GM23338 (cell line): ENCODE results near the gene DTD1. TPM values are rescaled to one million over a fixed set of nuclear protein-coding genes. Genes with fewer than 3 reads are reported as not detected.

ENCODE experiments used
- ATAC-seq: fragments of 200-7000 bp; cut with Tn5 transposase; 3 replicates; pipeline ENCODE4 v1.9.1; 2020
- DNase-seq: peaks from one replicate; pipeline ENCODE4 v3.0.0-alpha.2; 2015; ENCODE audit warnings: low spot score
- H2AFZ ChIP-seq: fragments of 200-600 bp; sonication (generic); 2 replicates; pipeline ENCODE4 v1.8.0; 2016; ENCODE audit warnings: antibody characterized with exemption, mild to moderate bottlenecking, moderate library complexity
- H3F3A ChIP-seq: fragments of 200-600 bp; sonication (generic); replicated peaks from 2 replicates; pipeline ENCODE4 v1.8.0; 2017; ENCODE audit warnings: antibody characterized with exemption, mixed run types, low read depth
- H3K27ac ChIP-seq: fragments of 200-600 bp; sonication (generic); 2 replicates; pipeline ENCODE4 v1.6.1; 2016; ENCODE audit warnings: low read depth
- H3K27me3 ChIP-seq: fragments of 200-600 bp; sonication (generic); 2 replicates; pipeline ENCODE4 v1.8.0; 2016; ENCODE audit warnings: mild to moderate bottlenecking, mixed run types, moderate library complexity; ENCODE audit not compliant: insufficient read depth
- H3K36me3 ChIP-seq: fragments of 200-600 bp; sonication (generic); 2 replicates; pipeline ENCODE4 v1.8.0; 2016; ENCODE audit warnings: mild to moderate bottlenecking; ENCODE audit not compliant: insufficient read depth
- H3K4me1 ChIP-seq: fragments of 200-600 bp; sonication (generic); 2 replicates; pipeline ENCODE4 v1.8.0; 2016; ENCODE audit warnings: mild to moderate bottlenecking, moderate library complexity; ENCODE audit not compliant: insufficient read depth
- H3K4me2 ChIP-seq: fragments of 200-600 bp; sonication (generic); 2 replicates; pipeline ENCODE4 v1.7.1; 2017; ENCODE audit warnings: mixed run types
- H3K4me3 ChIP-seq: fragments of 200-600 bp; sonication (generic); 2 replicates; pipeline ENCODE4 v1.6.1; 2016; ENCODE audit warnings: mixed run types
- H3K79me2 ChIP-seq: fragments of 200-600 bp; sonication (generic); replicated peaks from 2 replicates; pipeline ENCODE4 v1.8.0; 2017; ENCODE audit warnings: mild to moderate bottlenecking; ENCODE audit not compliant: insufficient read depth
- H3K9me2 ChIP-seq: fragments of 200-600 bp; sonication (generic); 2 replicates; pipeline ENCODE4 v1.8.0; 2017; ENCODE audit not compliant: insufficient read depth
- H4K20me1 ChIP-seq: fragments of 200-600 bp; sonication (generic); replicated peaks from 2 replicates; pipeline ENCODE4 v1.8.0; 2017; ENCODE audit warnings: mild to moderate bottlenecking; ENCODE audit not compliant: insufficient read depth
- H3K27ac Mint-ChIP-seq: 2 replicates; pipeline ENCODE4 v1.8.0; 2020; ENCODE audit warnings: inconsistent platforms, mild to moderate bottlenecking, moderate library complexity, mixed read lengths
- H3K27me3 Mint-ChIP-seq: 3 replicates; pipeline ENCODE4 v1.8.0; 2022; ENCODE audit warnings: low read depth, mild to moderate bottlenecking, moderate library complexity, mixed read lengths, inconsistent platforms; ENCODE audit not compliant: insufficient read depth, poor library complexity
- H3K36me3 Mint-ChIP-seq: 3 replicates; pipeline ENCODE4 v1.8.0; 2021; ENCODE audit warnings: low read depth, mild to moderate bottlenecking, inconsistent platforms, moderate library complexity, mixed read lengths
- H3K4me1 Mint-ChIP-seq: 3 replicates; pipeline ENCODE4 v1.8.0; 2020; ENCODE audit warnings: mild to moderate bottlenecking, inconsistent platforms, mixed read lengths
- H3K4me3 Mint-ChIP-seq: 3 replicates; pipeline ENCODE4 v1.8.0; 2021; ENCODE audit warnings: moderate library complexity, mild to moderate bottlenecking, inconsistent platforms, mixed read lengths
- H3K9me3 Mint-ChIP-seq: 3 replicates; pipeline ENCODE4 v1.8.0; 2020; ENCODE audit warnings: moderate library complexity, mild to moderate bottlenecking, inconsistent platforms, mixed read lengths
- CREB1 ChIP-seq: fragments of 250-450 bp; sonication (Bioruptor Pico); IDR thresholded peaks from 2 replicates; pipeline ENCODE4 v1.5.0; 2020; ENCODE audit warnings: low read depth, mild to moderate bottlenecking, moderate library complexity
- EZH2 ChIP-seq: fragments of 200-600 bp; sonication (generic); IDR thresholded peaks from one replicate; pipeline ENCODE4 v1.8.0; 2017; ENCODE audit warnings: antibody characterized with exemption, mild to moderate bottlenecking, low read depth; ENCODE audit not compliant: unreplicated experiment
- EZH2phosphoT487 ChIP-seq: fragments of 200-600 bp; sonication (generic); IDR thresholded peaks from one replicate; pipeline ENCODE4 v1.8.1; 2018; ENCODE audit warnings: antibody characterized with exemption; ENCODE audit not compliant: unreplicated experiment
- NANOG ChIP-seq: IDR thresholded peaks from 2 replicates; pipeline ENCODE4 v1.6.1; 2016; ENCODE audit warnings: antibody characterized with exemption, borderline replicate concordance
- POLR2AphosphoS5 ChIP-seq: IDR thresholded peaks from 2 replicates; pipeline ENCODE4 v1.6.1; 2016; ENCODE audit warnings: antibody characterized with exemption, low read depth
- STAT1 ChIP-seq: IDR thresholded peaks from one replicate; pipeline ENCODE4 v1.6.1; 2016; ENCODE audit warnings: antibody characterized with exemption; ENCODE audit not compliant: unreplicated experiment
- ZNF331 ChIP-seq: fragments of 250-450 bp; sonication (Bioruptor Pico); IDR thresholded peaks from 2 replicates; pipeline ENCODE4 v1.5.0; 2020; ENCODE audit warnings: low read depth, mild to moderate bottlenecking, moderate library complexity
- polyA plus RNA-seq: library from polyadenylated mRNA; unstranded; fragments of >200 nt; fragmentation: Nextera tagmentation; extraction: Ambion mirVana; gene quantifications from 2 replicates; pipeline ENCODE4 v1.2.1, GENCODE V29; 2016
- total RNA-seq: library from RNA; depleted of rRNA; stranded (reverse); fragments of >200 nt; shearing (Covaris generic); gene quantifications from 2 replicates; pipeline ENCODE4 v1.2.3, GENCODE V29; 2014
- TF ChIP-seq, protein P1 (sequence below): IDR thresholded peaks from one replicate; pipeline ENCODE4 v1.6.1; 2018; ENCODE audit warnings: antibody characterized with exemption; ENCODE audit not compliant: unreplicated experiment
- TF ChIP-seq, protein P2 (sequence below): fragments of 250-450 bp; sonication (Bioruptor Pico); IDR thresholded peaks from 2 replicates; pipeline ENCODE4 v1.5.0; 2020; ENCODE audit warnings: mild to moderate bottlenecking, moderate library complexity
- TF ChIP-seq, protein P3 (sequence below): IDR thresholded peaks from 2 replicates; pipeline ENCODE4 v1.6.1; 2016; ENCODE audit warnings: antibody characterized with exemption
- TF ChIP-seq, protein P4 (sequence below), 2 experiments: fragments of 200-600 bp in 1 of 2; sonication (generic) in 1 of 2; conservative IDR thresholded peaks; 2 replicates each; pipeline versions ENCODE4 v1.5.1 to v1.6.1; 2016 to 2017; ENCODE audit warnings: antibody characterized with exemption in 2 of 2, low read depth in 2 of 2, mild to moderate bottlenecking in 2 of 2, moderate library complexity in 1 of 2

DTD1 gene
- total and polyA plus RNA-seq, 2 experiments from 2014 or later, result 69.8 to 74.0 TPM

DNA sequence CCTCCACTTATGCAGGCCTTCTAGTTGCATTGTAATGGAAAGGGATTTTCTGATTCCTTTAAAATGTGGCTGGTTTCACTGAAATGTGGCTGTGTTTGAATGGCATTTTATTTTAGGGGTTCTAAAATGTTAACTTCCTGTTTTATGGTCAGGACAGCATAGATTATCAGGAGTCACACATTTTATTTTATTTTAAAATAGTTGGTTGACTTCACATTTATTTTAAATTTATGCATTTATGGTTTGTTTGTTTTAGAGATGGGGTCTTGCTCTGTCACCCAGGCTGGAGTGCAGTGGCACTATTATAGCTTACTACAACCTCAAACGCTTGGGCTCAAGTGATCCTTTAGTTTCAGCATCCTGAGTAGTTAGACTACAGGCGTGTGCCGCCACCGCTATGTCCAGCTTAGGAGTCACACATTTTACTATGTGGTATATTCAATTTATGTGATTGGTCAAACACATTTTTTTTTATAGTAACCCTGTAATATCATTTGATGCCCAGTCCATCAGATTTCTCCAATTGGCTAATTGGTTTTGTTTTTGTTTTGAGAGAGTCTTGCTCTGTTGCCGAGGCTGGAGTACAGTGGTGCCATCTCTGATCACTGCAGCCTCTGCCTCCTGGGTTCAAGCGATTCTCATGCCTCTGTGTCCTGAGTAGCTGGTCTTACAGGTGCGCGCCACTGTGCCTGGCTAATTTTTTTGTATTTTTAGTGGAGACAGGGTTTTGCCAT, 2.3 kb downstream of the DTD1 start (continued):
- TF ChIP-seq EZH2 (no peak), EZH2phosphoT487 (no peak), STAT1 (no peak), POLR2AphosphoS5 (no peak)
- TF ChIP-seq, protein P1, sequence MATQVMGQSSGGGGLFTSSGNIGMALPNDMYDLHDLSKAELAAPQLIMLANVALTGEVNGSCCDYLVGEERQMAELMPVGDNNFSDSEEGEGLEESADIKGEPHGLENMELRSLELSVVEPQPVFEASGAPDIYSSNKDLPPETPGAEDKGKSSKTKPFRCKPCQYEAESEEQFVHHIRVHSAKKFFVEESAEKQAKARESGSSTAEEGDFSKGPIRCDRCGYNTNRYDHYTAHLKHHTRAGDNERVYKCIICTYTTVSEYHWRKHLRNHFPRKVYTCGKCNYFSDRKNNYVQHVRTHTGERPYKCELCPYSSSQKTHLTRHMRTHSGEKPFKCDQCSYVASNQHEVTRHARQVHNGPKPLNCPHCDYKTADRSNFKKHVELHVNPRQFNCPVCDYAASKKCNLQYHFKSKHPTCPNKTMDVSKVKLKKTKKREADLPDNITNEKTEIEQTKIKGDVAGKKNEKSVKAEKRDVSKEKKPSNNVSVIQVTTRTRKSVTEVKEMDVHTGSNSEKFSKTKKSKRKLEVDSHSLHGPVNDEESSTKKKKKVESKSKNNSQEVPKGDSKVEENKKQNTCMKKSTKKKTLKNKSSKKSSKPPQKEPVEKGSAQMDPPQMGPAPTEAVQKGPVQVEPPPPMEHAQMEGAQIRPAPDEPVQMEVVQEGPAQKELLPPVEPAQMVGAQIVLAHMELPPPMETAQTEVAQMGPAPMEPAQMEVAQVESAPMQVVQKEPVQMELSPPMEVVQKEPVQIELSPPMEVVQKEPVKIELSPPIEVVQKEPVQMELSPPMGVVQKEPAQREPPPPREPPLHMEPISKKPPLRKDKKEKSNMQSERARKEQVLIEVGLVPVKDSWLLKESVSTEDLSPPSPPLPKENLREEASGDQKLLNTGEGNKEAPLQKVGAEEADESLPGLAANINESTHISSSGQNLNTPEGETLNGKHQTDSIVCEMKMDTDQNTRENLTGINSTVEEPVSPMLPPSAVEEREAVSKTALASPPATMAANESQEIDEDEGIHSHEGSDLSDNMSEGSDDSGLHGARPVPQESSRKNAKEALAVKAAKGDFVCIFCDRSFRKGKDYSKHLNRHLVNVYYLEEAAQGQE, result no peak

DNA sequence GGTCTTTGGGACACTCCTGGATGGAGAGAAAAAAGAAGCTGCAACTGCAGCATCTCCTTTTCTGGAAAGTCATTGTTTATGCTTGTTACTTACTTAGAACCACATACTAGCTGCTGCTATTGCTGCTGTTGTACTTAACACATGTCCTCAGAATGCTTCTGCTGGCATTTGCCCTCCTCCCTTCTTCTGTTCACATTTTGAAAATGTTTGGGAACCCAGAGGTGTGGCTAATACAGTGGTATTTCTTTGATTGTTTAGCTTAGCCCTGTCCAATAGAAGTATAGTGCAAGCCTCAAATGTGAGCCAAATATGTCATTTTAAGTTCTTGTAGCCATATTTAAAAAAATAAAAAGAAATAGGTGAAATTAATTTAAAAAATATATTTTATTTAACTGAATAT, 8.4 kb downstream of the DTD1 start:
- H3K9me2 ChIP-seq, result no peaks in the 10 kb centered on the region
- Mint-ChIP-seq H3K27ac (no peak overlapping the region), H3K4me1 (peaks cover 6% of the 10 kb centered on the region; the same call in 2 of the 3 replicates), H3K9me3 (peaks cover 5% of the 10 kb centered on the region; the same call in 2 of the 3 replicates), H3K27me3 (peaks cover 3% of the 10 kb centered on the region), H3K36me3 (peaks cover 38% of the 10 kb centered on the region), H3K4me3 (no peak overlapping the region)
- H3K4me2 ChIP-seq, result no peak overlapping the region
- H3F3A ChIP-seq, result no peaks in the 10 kb centered on the region
- DNase-seq, result no peak
- H3K79me2 ChIP-seq, result peaks cover 26% of the 10 kb centered on the region
- H3K4me3 ChIP-seq, result no peak overlapping the region
- no peak overlapping the region for H3K27ac ChIP-seq
- no peak for ATAC-seq
- no peak overlapping the region for H2AFZ ChIP-seq
- H4K20me1 ChIP-seq, result no peaks in the 10 kb centered on the region
- no peaks in the 10 kb centered on the region for H3K27me3 ChIP-seq
- H3K36me3 ChIP-seq, result peaks cover 3% of the 10 kb centered on the region; the same call in 1 of the 2 replicates
- H3K4me1 ChIP-seq, result peaks cover 11% of the 10 kb centered on the region
- TF ChIP-seq, protein P2, sequence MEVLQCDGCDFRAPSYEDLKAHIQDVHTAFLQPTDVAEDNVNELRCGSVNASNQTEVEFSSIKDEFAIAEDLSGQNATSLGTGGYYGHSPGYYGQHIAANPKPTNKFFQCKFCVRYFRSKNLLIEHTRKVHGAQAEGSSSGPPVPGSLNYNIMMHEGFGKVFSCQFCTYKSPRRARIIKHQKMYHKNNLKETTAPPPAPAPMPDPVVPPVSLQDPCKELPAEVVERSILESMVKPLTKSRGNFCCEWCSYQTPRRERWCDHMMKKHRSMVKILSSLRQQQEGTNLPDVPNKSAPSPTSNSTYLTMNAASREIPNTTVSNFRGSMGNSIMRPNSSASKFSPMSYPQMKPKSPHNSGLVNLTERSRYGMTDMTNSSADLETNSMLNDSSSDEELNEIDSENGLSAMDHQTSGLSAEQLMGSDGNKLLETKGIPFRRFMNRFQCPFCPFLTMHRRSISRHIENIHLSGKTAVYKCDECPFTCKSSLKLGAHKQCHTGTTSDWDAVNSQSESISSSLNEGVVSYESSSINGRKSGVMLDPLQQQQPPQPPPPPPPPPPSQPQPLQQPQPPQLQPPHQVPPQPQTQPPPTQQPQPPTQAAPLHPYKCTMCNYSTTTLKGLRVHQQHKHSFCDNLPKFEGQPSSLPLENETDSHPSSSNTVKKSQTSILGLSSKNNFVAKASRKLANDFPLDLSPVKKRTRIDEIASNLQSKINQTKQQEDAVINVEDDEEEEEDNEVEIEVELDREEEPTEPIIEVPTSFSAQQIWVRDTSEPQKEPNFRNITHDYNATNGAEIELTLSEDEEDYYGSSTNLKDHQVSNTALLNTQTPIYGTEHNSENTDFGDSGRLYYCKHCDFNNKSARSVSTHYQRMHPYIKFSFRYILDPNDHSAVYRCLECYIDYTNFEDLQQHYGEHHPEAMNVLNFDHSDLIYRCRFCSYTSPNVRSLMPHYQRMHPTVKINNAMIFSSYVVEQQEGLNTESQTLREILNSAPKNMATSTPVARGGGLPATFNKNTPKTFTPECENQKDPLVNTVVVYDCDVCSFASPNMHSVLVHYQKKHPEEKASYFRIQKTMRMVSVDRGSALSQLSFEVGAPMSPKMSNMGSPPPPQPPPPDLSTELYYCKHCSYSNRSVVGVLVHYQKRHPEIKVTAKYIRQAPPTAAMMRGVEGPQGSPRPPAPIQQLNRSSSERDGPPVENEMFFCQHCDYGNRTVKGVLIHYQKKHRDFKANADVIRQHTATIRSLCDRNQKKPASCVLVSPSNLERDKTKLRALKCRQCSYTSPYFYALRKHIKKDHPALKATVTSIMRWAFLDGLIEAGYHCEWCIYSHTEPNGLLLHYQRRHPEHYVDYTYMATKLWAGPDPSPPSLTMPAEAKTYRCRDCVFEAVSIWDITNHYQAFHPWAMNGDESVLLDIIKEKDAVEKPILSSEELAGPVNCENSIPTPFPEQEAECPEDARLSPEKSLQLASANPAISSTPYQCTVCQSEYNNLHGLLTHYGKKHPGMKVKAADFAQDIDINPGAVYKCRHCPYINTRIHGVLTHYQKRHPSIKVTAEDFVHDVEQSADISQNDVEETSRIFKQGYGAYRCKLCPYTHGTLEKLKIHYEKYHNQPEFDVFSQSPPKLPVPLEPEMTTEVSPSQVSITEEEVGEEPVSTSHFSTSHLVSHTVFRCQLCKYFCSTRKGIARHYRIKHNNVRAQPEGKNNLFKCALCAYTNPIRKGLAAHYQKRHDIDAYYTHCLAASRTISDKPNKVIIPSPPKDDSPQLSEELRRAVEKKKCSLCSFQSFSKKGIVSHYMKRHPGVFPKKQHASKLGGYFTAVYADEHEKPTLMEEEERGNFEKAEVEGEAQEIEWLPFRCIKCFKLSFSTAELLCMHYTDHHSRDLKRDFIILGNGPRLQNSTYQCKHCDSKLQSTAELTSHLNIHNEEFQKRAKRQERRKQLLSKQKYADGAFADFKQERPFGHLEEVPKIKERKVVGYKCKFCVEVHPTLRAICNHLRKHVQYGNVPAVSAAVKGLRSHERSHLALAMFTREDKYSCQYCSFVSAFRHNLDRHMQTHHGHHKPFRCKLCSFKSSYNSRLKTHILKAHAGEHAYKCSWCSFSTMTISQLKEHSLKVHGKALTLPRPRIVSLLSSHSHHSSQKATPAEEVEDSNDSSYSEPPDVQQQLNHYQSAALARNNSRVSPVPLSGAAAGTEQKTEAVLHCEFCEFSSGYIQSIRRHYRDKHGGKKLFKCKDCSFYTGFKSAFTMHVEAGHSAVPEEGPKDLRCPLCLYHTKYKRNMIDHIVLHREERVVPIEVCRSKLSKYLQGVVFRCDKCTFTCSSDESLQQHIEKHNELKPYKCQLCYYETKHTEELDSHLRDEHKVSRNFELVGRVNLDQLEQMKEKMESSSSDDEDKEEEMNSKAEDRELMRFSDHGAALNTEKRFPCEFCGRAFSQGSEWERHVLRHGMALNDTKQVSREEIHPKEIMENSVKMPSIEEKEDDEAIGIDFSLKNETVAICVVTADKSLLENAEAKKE (CRISPR knock-in tag), result no peak
- TF ChIP-seq EZH2, result no peak
- TF ChIP-seq EZH2phosphoT487, result no peak
- TF ChIP-seq POLR2AphosphoS5, result no peak
- TF ChIP-seq STAT1, result no peak
- TF ChIP-seq CREB1 (CRISPR knock-in tag), result no peak
- TF ChIP-seq, protein P3, sequence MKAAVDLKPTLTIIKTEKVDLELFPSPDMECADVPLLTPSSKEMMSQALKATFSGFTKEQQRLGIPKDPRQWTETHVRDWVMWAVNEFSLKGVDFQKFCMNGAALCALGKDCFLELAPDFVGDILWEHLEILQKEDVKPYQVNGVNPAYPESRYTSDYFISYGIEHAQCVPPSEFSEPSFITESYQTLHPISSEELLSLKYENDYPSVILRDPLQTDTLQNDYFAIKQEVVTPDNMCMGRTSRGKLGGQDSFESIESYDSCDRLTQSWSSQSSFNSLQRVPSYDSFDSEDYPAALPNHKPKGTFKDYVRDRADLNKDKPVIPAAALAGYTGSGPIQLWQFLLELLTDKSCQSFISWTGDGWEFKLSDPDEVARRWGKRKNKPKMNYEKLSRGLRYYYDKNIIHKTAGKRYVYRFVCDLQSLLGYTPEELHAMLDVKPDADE, result no peak
- no peak for TF ChIP-seq ZNF331 (CRISPR knock-in tag)
- TF ChIP-seq, protein P4, sequence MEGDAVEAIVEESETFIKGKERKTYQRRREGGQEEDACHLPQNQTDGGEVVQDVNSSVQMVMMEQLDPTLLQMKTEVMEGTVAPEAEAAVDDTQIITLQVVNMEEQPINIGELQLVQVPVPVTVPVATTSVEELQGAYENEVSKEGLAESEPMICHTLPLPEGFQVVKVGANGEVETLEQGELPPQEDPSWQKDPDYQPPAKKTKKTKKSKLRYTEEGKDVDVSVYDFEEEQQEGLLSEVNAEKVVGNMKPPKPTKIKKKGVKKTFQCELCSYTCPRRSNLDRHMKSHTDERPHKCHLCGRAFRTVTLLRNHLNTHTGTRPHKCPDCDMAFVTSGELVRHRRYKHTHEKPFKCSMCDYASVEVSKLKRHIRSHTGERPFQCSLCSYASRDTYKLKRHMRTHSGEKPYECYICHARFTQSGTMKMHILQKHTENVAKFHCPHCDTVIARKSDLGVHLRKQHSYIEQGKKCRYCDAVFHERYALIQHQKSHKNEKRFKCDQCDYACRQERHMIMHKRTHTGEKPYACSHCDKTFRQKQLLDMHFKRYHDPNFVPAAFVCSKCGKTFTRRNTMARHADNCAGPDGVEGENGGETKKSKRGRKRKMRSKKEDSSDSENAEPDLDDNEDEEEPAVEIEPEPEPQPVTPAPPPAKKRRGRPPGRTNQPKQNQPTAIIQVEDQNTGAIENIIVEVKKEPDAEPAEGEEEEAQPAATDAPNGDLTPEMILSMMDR (conservative IDR thresholded peaks at IDR 0.05; ENCODE audit: low read depth in 2 of 2), result no peak
- TF ChIP-seq NANOG, result no peak
